Liver (tissue), 9 donors: ENCODE data around the gene MED10. TPM values are rescaled to one million over a fixed set of nuclear protein-coding genes. Genes with fewer than 3 reads are reported as not detected.
A peak's percentile ranks its signal among the peaks of the same experiment; 100 is the strongest.
"Not testable (repeated sequence)": the region's sequence is repeated elsewhere in the genome, so short reads cannot be mapped to it uniquely, and the experiment has no call there.

Source experiments
- DNase-seq: peaks from one replicate; pipeline ENCODE4 v3.0.0-alpha.2; 2017; ENCODE audit warnings: low spot score
- H3K27ac ChIP-seq, 2 donors: one replicate each; pipeline ENCODE4 v1.7.0; 2013; ENCODE audit warnings: inconsistent platforms in 2 of 2, low read length in 2 of 2, control low read depth in 1 of 2, low read depth in 1 of 2, mild to moderate bottlenecking in 1 of 2
- H3K27me3 ChIP-seq, 4 donors: one replicate each; pipeline versions ENCODE4 v1.6.1 to v1.7.0; 2013; ENCODE audit warnings: low read length in 3 of 4, inconsistent platforms in 1 of 4, mild to moderate bottlenecking in 1 of 4, moderate library complexity in 1 of 4; ENCODE audit not compliant: control insufficient read depth in 4 of 4, insufficient read depth in 4 of 4
- H3K36me3 ChIP-seq, 4 donors: one replicate each; pipeline versions ENCODE4 v1.6.1 to v1.7.0; 2013; ENCODE audit warnings: low read length in 3 of 4, mild to moderate bottlenecking in 3 of 4, low read depth in 1 of 4, moderate library complexity in 1 of 4; ENCODE audit not compliant: control insufficient read depth in 4 of 4, insufficient read depth in 3 of 4
- H3K4me1 ChIP-seq, 4 donors: one replicate each; pipeline versions ENCODE4 v1.6.1 to v1.7.0; 2013; ENCODE audit warnings: low read length in 3 of 4, mild to moderate bottlenecking in 3 of 4, moderate library complexity in 1 of 4; ENCODE audit not compliant: control insufficient read depth in 4 of 4, insufficient read depth in 4 of 4
- H3K4me3 ChIP-seq, 3 donors: one replicate each; pipeline versions ENCODE4 v1.6.1 to v1.7.0; 2013; ENCODE audit warnings: low read length in 3 of 3, control low read depth in 1 of 3, low read depth in 1 of 3, mild to moderate bottlenecking in 1 of 3
- H3K9ac ChIP-seq, 2 donors: one replicate each; pipeline ENCODE4 v1.7.0; 2013; ENCODE audit warnings: low read length in 2 of 2, mild to moderate bottlenecking in 2 of 2, moderate library complexity in 2 of 2, control low read depth in 1 of 2, low read depth in 1 of 2
- H3K9me3 ChIP-seq, 4 donors: one replicate each; pipeline versions ENCODE4 v1.6.1 to v1.7.0; 2013; ENCODE audit warnings: low read length in 3 of 4; ENCODE audit not compliant: control insufficient read depth in 4 of 4
- EGR1 ChIP-seq, 2 donors: IDR thresholded peaks; 2 replicates each; pipeline ENCODE4 v1.6.1; 2016 to 2018; ENCODE audit warnings: antibody characterized with exemption in 2 of 2, low read depth in 2 of 2
- FOXA1 ChIP-seq: IDR thresholded peaks from 2 replicates; pipeline ENCODE4 v1.6.1; 2016; ENCODE audit warnings: antibody characterized with exemption
- FOXA2 ChIP-seq: IDR thresholded peaks from 2 replicates; pipeline ENCODE4 v1.6.1; 2016; ENCODE audit warnings: antibody characterized with exemption
- GABPA ChIP-seq, 2 donors: IDR thresholded peaks in 1 of 2; conservative IDR thresholded peaks in 1 of 2; 2 replicates each; pipeline ENCODE4 v1.6.1; 2016; ENCODE audit warnings: antibody characterized with exemption in 2 of 2, mild to moderate bottlenecking in 1 of 2, moderate library complexity in 1 of 2
- HNF4A ChIP-seq, 2 donors: conservative IDR thresholded peaks; 2 replicates each; pipeline ENCODE4 v1.6.1; 2016; ENCODE audit warnings: antibody characterized with exemption in 2 of 2, mild to moderate bottlenecking in 2 of 2
- HNF4G ChIP-seq: IDR thresholded peaks from 2 replicates; pipeline ENCODE4 v1.6.1; 2016; ENCODE audit warnings: antibody characterized with exemption
- JUND ChIP-seq, 2 donors: IDR thresholded peaks; 2 replicates each; pipeline ENCODE4 v1.6.1; 2016; ENCODE audit warnings: antibody characterized with exemption in 2 of 2
- NR2F2 ChIP-seq: IDR thresholded peaks from 2 replicates; pipeline ENCODE4 v1.6.1; 2016; ENCODE audit warnings: antibody characterized with exemption
- SP1 ChIP-seq: IDR thresholded peaks from 2 replicates; pipeline ENCODE4 v1.6.1; 2018; ENCODE audit warnings: antibody characterized with exemption, mild to moderate bottlenecking
- TAF1 ChIP-seq: conservative IDR thresholded peaks from 2 replicates; pipeline ENCODE4 v1.6.1; 2016; ENCODE audit warnings: antibody characterized with exemption, mild to moderate bottlenecking
- YY1 ChIP-seq: IDR thresholded peaks from 2 replicates; pipeline ENCODE4 v1.6.1; 2016; ENCODE audit warnings: antibody characterized with exemption, mild to moderate bottlenecking
- WGBS: extraction: QIAGEN DNeasy Blood & Tissue Kit; methylation state at CpG from one replicate; pipeline ENCODE4 v1.1.7; 2013; 5-methylcytosine and 5-hydroxymethylcytosine counted together
- polyA plus RNA-seq, 2 donors: library from polyadenylated mRNA; stranded (reverse) in 1 of 2; unstranded in 1 of 2; fragments of 200-250 nt in 1 of 2; fragments of >200 nt in 1 of 2; fragmentation: Nextera tagmentation in 1 of 2; extraction: Ambion mirVana in 1 of 2; gene quantifications; one replicate each; pipeline versions ENCODE4 v1.2.1 to v1.2.3, GENCODE V29; 2013 to 2015
- total RNA-seq, 2 donors: library from RNA; depleted of rRNA; stranded (reverse); fragments of >200 nt; gene quantifications; one replicate each; pipeline ENCODE4 v1.2.3, GENCODE V29; 2014
- TF ChIP-seq, protein P1 (sequence below): IDR thresholded peaks from 2 replicates; pipeline ENCODE4 v1.6.1; 2016; ENCODE audit warnings: antibody characterized with exemption
- TF ChIP-seq, protein P2 (sequence below): IDR thresholded peaks from 2 replicates; pipeline ENCODE4 v1.6.1; 2016; ENCODE audit warnings: antibody characterized with exemption
- donor health status: healthy.
- donor health status: healthy.
- donor health status: healthy.
- donor health status: healthy.
- donor health status: healthy.

Gene MED10
- total and polyA plus RNA-seq, 4 donors: 6.1 to 31.5 (median 11.5) TPM

DNA sequence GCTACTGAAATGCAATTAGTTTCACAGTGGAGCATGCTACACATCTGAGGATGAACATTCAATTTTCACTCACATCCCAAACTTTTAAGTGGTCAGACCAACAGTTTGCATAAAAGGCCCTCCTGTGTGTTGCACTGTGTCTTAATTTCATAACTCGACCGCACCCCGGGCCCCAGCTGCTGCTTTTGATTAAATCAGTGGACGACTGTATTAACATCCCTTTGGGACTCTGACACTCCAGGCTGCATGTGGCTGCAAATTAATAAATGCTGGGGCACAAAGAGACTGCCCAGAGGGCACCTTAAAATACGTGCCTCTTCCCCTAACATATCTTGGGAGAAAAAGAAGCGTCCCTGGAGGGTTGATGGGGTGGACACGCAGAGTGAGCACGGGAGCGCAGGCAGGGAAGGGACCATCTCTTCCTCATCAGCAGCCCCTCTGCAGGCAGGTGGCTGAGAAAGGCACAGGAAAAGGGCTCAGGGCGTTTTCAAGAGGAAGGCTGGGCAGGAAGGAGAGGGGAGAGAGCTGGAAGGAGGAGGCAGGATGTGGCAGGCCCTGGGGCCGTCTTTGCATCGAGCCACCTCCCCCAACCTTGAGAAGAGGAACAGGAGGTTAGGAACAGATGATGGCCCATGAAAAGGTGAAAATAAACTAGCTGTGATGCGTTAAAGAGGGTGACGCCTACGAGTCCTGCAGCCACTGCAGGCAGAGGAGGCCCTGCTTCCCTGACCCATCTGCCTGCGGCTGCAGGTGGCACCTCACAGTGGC lies 18.6 kb downstream of the MED10 start:
- no peak overlapping the region for H3K9ac ChIP-seq
- 79% methylated on average over 16 of the region's 16 CpGs for WGBS
- H3K9me3 ChIP-seq: no peaks in the 10 kb centered on the region
- peaks cover 0 to 6% (median 0%) of the 10 kb centered on the region in 4 donors for H3K36me3 ChIP-seq
- no peaks in the 10 kb centered on the region for H3K27me3 ChIP-seq
- no peak for DNase-seq
- TF ChIP-seq FOXA2 (no peak), EGR1 (IDR thresholded peaks at IDR 0.05; ENCODE audit: low read depth in 2 of 2) (no peak), JUND (IDR thresholded peaks at IDR 0.05) (no peak), TAF1 (no peak), HNF4A (conservative IDR thresholded peaks at IDR 0.05) (no peak), YY1 (no peak), GABPA (IDR thresholded peaks at IDR 0.05 in 1 of 2, conservative IDR thresholded peaks at IDR 0.05 in 1 of 2) (no peak), HNF4G (no peak), NR2F2 (no peak)
- TF ChIP-seq, protein P1, sequence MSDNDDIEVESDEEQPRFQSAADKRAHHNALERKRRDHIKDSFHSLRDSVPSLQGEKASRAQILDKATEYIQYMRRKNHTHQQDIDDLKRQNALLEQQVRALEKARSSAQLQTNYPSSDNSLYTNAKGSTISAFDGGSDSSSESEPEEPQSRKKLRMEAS: no peak
- H3K27ac ChIP-seq: no peak overlapping the region
- no peak overlapping the region for H3K4me3 ChIP-seq
- H3K4me1 ChIP-seq: no peaks in the 10 kb centered on the region

DNA sequence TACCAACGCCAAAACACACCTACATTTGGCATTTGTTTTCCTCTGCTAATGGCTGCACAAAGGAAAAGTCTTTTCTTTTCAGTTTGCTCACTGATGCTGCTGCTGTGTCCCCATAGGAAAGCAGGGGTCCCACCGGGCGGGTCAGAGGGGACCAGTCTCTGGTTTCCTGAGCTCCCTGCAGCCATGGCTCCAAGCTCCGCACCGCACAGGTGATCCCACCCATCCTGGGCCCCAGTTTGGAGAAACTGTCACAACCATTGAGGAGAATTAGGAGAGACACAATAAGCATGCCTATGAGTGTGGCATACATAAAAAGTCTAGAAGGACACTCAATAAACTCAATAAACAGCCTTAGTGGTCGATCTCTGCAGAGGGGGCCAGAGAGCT lies 19.9 kb downstream of the MED10 start:
- DNase-seq: peak; percentile 12
- Histone ChIP-seq H3K36me3 (peaks cover 0 to 6% (median 0%) of the 10 kb centered on the region in 4 donors), H3K4me1 (no peaks in the 10 kb centered on the region), H3K4me3 (no peak overlapping the region), H3K27me3 (no peaks in the 10 kb centered on the region), H3K9me3 (no peaks in the 10 kb centered on the region), H3K27ac (no peak overlapping the region), H3K9ac (no peak overlapping the region)
- no peak for TF ChIP-seq HNF4A (conservative IDR thresholded peaks at IDR 0.05)
- no peak for TF ChIP-seq GABPA (IDR thresholded peaks at IDR 0.05 in 1 of 2, conservative IDR thresholded peaks at IDR 0.05 in 1 of 2)
- TF ChIP-seq HNF4G: no peak
- no peak for TF ChIP-seq SP1
- TF ChIP-seq FOXA1: no peak
- TF ChIP-seq YY1: no peak
- WGBS: 93% methylated on average over 6 of the region's 6 CpGs

DNA sequence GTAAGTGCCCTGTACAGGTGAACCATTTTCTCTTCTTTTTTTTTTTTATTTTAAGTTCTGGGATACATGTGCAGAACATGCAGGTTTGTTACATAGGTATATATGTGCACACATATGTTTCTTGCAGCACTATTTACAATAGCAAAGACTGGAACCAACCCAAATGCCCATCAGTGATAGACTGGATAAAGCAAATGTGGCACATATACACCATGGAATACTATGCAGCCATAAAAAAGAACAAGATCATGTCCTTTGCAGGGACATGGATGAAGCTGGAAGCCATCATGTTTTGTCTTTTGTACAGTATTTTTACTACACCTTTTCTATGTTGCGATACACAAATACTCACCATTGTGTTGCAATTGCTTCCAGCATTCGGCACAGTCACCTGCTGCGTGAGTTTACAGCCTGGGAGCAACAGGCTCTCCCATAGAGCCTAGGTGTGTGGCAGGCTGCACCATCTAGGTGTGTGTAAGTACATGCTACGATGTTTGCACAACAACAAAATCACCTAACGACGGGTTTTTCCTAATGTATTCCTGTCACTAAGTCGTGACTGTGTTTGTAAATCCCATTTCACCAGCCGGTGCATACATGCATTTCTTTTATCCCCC lies 20.4 kb downstream of the MED10 start:
- H3K27me3 ChIP-seq, H3K36me3 ChIP-seq, H3K4me1 ChIP-seq, H3K9ac ChIP-seq, H3K9me3 ChIP-seq, H3K4me3 ChIP-seq, H3K27ac ChIP-seq: not testable (repeated sequence)
- WGBS: 85% methylated on average over 8 of the region's 8 CpGs
- DNase-seq: peak; percentile 12

DNA sequence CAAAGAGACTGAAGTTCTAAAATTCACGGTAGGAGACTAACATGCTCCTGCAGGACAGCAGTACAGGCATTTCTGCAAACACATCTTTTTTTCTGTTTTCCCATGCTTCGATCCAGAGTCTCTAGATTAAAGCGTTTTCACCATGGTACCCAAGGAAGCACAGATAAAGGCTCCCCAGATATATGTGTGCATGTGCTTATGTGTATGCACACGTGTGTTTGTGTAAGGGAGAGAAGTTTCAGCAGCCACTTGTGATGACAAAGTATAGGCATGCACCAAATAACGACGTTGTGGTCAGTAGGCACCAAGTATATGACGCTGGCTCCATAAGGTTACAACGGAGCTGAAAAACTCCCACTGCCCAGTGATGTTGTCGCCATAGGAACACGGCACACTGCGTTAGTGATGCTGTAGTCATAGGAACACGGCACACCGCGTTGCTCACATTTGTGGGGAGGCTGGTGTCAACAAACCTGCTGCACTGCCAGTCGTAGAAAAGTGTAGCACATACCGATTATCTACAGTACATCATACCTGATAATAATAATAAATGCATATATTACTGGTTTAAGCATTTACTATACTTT lies 21.7 kb downstream of the MED10 start:
- 96% methylated on average over 16 of the region's 16 CpGs for WGBS
- TF ChIP-seq SP1: no peak
- TF ChIP-seq, protein P2, sequence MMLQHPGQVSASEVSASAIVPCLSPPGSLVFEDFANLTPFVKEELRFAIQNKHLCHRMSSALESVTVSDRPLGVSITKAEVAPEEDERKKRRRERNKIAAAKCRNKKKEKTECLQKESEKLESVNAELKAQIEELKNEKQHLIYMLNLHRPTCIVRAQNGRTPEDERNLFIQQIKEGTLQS: no peak
- H3K9me3 ChIP-seq: no peaks in the 10 kb centered on the region
- H3K27ac ChIP-seq: no peak overlapping the region
- H3K27me3 ChIP-seq: no peaks in the 10 kb centered on the region
- H3K9ac ChIP-seq: no peak overlapping the region
- peaks cover 0 to 6% (median 0%) of the 10 kb centered on the region in 4 donors for H3K36me3 ChIP-seq
- no peak for DNase-seq
- H3K4me3 ChIP-seq: no peak overlapping the region
- H3K4me1 ChIP-seq: no peaks in the 10 kb centered on the region
